HepG2 (cell line): ENCODE measurements around the gene RPS28. TPM values are rescaled to one million over a fixed set of nuclear protein-coding genes. Genes with fewer than 3 reads are reported as not detected.

Experiments used
- DNMT1 ChIP-seq: sonication (generic); formaldehyde crosslinking; IDR thresholded peaks from 2 replicates; pipeline ENCODE4 v1.5.1; 2020; ENCODE audit warnings: mild to moderate bottlenecking, missing genetic modification reagents
- EZH2 ChIP-seq: conservative IDR thresholded peaks from 2 replicates; pipeline ENCODE4 v1.6.1; 2012; ENCODE audit warnings: mild to moderate bottlenecking, low read depth, low read length, moderate library complexity
- NR2F2 ChIP-seq: IDR thresholded peaks from 2 replicates; pipeline ENCODE4 v1.6.1; 2012; ENCODE audit warnings: low read depth, inconsistent platforms, borderline replicate concordance
- SCMH1 ChIP-seq: sonication (generic); formaldehyde crosslinking; IDR thresholded peaks from 2 replicates; pipeline ENCODE4 v1.9.0; 2021; ENCODE audit warnings: missing genetic modification reagents, mild to moderate bottlenecking, borderline replicate concordance
- TCF7 ChIP-seq: sonication (generic); IDR thresholded peaks from 2 replicates; pipeline ENCODE4 v1.6.1; 2016; ENCODE audit warnings: antibody characterized with exemption, low read depth
- ZFP37 ChIP-seq: sonication (generic); formaldehyde crosslinking; IDR thresholded peaks from 2 replicates; pipeline ENCODE4 v1.4.0; 2020; ENCODE audit warnings: missing genetic modification reagents, borderline replicate concordance
- ZNF138 ChIP-seq: sonication (generic); formaldehyde crosslinking; IDR thresholded peaks from 2 replicates; pipeline ENCODE4 v1.5.0; 2020; ENCODE audit warnings: mild to moderate bottlenecking, low read depth, missing genetic modification reagents
- ZNF256 ChIP-seq: sonication (generic); formaldehyde crosslinking; conservative IDR thresholded peaks from 2 replicates; pipeline ENCODE4 v1.4.0; 2020; ENCODE audit warnings: missing genetic modification reagents
- ZNF589 ChIP-seq: sonication (generic); formaldehyde crosslinking; conservative IDR thresholded peaks from 2 replicates; pipeline ENCODE4 v1.8.0; 2022; ENCODE audit warnings: mild to moderate bottlenecking, moderate library complexity, missing genetic modification reagents
- polyA plus RNA-seq, 8 experiments: library from polyadenylated mRNA; depleted of rRNA in 3 of 8; stranded (reverse) in 7 of 8; unstranded in 1 of 8; fragments of >200 nt; fragmentation: Illumina TruSeq in 4 of 8; extraction: Trizol in 4 of 8; gene quantifications; 2 replicates each; pipeline versions ENCODE4 v1.2.1 to v1.2.3, GENCODE V29; 2011 to 2016; ENCODE audit warnings: low read depth in 4 of 8, missing spikeins in 1 of 8, mixed read lengths in 1 of 8; ENCODE audit not compliant: insufficient read depth in 1 of 8
- total RNA-seq, 5 experiments: library from RNA; depleted of rRNA; stranded (reverse); fragments of >200 nt; fragmentation: Illumina TruSeq; extraction: Trizol; gene quantifications; 2 replicates each; pipeline ENCODE4 v1.2.3, GENCODE V29; 2016; ENCODE audit warnings: low read depth in 1 of 5
- TF ChIP-seq, protein P1 (sequence below): IDR thresholded peaks from 2 replicates; pipeline ENCODE4 v1.4.0; 2020; ENCODE audit warnings: mild to moderate bottlenecking, missing genetic modification reagents
- TF ChIP-seq, protein P2 (sequence below): IDR thresholded peaks from 2 replicates; pipeline ENCODE4 v1.6.1; 2012; ENCODE audit warnings: inconsistent platforms
- TF ChIP-seq, protein P3 (sequence below): sonication (generic); formaldehyde crosslinking; conservative IDR thresholded peaks from 2 replicates; pipeline ENCODE4 v1.4.0; 2020; ENCODE audit warnings: missing genetic modification reagents
- TF ChIP-seq, protein P4 (sequence below): sonication (generic); formaldehyde crosslinking; IDR thresholded peaks from 2 replicates; pipeline ENCODE4 v1.8.0; 2022; ENCODE audit warnings: mild to moderate bottlenecking, missing genetic modification reagents; ENCODE audit not compliant: insufficient replicate concordance
- TF ChIP-seq, protein P5 (sequence below): sonication (generic); formaldehyde crosslinking; IDR thresholded peaks from 2 replicates; pipeline ENCODE4 v1.4.0; 2020; ENCODE audit warnings: missing genetic modification reagents

Gene RPS28
- total and polyA plus RNA-seq, 2 of the 13 experiments (the other 11 are each of a cell fraction or from before 2014, with no cell fraction given): 281 to 545 TPM

DNA sequence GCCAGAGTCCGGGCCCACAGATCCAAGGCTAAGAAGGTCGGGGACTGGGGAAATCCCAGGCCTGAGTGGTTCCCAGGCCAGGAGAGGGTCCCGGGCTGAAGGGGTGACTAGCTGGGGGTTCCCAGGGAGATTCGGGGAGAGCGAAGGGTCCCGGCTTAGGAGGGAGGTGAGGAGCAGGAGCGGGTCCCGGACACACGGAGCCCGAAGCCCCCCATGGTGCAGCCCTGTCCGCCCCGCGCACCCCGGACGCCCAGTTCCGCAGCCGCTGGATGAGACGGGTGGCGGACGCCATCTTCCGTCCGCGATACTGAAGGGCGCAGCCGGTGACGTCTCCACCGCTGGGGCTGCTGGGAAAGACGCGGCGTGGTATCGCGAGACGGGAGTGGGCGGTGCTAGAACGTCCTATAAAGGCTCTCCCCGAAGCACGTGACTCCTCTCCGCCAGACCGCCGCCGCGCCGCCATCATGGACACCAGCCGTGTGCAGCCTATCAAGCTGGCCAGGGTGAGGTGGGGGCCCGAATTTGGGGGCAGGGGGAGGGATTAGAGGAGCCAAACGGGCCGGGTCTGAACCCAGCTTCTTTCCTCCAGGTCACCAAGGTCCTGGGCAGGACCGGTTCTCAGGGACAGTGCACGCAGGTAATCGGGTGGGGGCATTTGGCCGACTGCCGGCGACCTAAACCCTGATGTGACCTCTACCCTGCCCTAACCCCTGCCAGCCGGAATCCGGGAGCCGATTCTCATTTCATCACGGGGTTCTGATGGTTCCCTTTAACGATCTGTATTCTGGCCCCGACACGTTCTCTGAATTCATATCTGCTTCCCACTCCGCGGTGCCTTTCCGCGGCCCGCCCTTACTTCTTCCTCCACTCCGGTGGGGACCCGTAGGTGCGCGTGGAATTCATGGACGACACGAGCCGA is at the start of gene RPS28, which contains the start of gene NDUFA7 (continued):
- TF ChIP-seq, protein P1, sequence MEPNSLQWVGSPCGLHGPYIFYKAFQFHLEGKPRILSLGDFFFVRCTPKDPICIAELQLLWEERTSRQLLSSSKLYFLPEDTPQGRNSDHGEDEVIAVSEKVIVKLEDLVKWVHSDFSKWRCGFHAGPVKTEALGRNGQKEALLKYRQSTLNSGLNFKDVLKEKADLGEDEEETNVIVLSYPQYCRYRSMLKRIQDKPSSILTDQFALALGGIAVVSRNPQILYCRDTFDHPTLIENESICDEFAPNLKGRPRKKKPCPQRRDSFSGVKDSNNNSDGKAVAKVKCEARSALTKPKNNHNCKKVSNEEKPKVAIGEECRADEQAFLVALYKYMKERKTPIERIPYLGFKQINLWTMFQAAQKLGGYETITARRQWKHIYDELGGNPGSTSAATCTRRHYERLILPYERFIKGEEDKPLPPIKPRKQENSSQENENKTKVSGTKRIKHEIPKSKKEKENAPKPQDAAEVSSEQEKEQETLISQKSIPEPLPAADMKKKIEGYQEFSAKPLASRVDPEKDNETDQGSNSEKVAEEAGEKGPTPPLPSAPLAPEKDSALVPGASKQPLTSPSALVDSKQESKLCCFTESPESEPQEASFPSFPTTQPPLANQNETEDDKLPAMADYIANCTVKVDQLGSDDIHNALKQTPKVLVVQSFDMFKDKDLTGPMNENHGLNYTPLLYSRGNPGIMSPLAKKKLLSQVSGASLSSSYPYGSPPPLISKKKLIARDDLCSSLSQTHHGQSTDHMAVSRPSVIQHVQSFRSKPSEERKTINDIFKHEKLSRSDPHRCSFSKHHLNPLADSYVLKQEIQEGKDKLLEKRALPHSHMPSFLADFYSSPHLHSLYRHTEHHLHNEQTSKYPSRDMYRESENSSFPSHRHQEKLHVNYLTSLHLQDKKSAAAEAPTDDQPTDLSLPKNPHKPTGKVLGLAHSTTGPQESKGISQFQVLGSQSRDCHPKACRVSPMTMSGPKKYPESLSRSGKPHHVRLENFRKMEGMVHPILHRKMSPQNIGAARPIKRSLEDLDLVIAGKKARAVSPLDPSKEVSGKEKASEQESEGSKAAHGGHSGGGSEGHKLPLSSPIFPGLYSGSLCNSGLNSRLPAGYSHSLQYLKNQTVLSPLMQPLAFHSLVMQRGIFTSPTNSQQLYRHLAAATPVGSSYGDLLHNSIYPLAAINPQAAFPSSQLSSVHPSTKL (CRISPR knock-in tag): no peak
- TF ChIP-seq ZNF138 (CRISPR knock-in tag) (peak; percentile 96), TCF7 (no peak), EZH2 (no peak), NR2F2 (no peak), ZFP37 (no peak), ZNF589 (0 out of 2 replicates have a peak, but pooled peaks have one; percentile 41), DNMT1 (CRISPR knock-in tag) (no peak), SCMH1 (CRISPR knock-in tag) (no peak), ZNF256 (CRISPR knock-in tag) (peak; percentile 90)
- TF ChIP-seq, protein P2, sequence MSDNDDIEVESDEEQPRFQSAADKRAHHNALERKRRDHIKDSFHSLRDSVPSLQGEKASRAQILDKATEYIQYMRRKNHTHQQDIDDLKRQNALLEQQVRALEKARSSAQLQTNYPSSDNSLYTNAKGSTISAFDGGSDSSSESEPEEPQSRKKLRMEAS: peak; percentile 74; the same call in 1 of the 2 replicates
- TF ChIP-seq, protein P3, sequence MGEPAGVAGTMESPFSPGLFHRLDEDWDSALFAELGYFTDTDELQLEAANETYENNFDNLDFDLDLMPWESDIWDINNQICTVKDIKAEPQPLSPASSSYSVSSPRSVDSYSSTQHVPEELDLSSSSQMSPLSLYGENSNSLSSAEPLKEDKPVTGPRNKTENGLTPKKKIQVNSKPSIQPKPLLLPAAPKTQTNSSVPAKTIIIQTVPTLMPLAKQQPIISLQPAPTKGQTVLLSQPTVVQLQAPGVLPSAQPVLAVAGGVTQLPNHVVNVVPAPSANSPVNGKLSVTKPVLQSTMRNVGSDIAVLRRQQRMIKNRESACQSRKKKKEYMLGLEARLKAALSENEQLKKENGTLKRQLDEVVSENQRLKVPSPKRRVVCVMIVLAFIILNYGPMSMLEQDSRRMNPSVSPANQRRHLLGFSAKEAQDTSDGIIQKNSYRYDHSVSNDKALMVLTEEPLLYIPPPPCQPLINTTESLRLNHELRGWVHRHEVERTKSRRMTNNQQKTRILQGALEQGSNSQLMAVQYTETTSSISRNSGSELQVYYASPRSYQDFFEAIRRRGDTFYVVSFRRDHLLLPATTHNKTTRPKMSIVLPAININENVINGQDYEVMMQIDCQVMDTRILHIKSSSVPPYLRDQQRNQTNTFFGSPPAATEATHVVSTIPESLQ (CRISPR knock-in tag): no peak
- TF ChIP-seq, protein P4, sequence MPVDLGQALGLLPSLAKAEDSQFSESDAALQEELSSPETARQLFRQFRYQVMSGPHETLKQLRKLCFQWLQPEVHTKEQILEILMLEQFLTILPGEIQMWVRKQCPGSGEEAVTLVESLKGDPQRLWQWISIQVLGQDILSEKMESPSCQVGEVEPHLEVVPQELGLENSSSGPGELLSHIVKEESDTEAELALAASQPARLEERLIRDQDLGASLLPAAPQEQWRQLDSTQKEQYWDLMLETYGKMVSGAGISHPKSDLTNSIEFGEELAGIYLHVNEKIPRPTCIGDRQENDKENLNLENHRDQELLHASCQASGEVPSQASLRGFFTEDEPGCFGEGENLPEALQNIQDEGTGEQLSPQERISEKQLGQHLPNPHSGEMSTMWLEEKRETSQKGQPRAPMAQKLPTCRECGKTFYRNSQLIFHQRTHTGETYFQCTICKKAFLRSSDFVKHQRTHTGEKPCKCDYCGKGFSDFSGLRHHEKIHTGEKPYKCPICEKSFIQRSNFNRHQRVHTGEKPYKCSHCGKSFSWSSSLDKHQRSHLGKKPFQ: no peak
- TF ChIP-seq, protein P5, sequence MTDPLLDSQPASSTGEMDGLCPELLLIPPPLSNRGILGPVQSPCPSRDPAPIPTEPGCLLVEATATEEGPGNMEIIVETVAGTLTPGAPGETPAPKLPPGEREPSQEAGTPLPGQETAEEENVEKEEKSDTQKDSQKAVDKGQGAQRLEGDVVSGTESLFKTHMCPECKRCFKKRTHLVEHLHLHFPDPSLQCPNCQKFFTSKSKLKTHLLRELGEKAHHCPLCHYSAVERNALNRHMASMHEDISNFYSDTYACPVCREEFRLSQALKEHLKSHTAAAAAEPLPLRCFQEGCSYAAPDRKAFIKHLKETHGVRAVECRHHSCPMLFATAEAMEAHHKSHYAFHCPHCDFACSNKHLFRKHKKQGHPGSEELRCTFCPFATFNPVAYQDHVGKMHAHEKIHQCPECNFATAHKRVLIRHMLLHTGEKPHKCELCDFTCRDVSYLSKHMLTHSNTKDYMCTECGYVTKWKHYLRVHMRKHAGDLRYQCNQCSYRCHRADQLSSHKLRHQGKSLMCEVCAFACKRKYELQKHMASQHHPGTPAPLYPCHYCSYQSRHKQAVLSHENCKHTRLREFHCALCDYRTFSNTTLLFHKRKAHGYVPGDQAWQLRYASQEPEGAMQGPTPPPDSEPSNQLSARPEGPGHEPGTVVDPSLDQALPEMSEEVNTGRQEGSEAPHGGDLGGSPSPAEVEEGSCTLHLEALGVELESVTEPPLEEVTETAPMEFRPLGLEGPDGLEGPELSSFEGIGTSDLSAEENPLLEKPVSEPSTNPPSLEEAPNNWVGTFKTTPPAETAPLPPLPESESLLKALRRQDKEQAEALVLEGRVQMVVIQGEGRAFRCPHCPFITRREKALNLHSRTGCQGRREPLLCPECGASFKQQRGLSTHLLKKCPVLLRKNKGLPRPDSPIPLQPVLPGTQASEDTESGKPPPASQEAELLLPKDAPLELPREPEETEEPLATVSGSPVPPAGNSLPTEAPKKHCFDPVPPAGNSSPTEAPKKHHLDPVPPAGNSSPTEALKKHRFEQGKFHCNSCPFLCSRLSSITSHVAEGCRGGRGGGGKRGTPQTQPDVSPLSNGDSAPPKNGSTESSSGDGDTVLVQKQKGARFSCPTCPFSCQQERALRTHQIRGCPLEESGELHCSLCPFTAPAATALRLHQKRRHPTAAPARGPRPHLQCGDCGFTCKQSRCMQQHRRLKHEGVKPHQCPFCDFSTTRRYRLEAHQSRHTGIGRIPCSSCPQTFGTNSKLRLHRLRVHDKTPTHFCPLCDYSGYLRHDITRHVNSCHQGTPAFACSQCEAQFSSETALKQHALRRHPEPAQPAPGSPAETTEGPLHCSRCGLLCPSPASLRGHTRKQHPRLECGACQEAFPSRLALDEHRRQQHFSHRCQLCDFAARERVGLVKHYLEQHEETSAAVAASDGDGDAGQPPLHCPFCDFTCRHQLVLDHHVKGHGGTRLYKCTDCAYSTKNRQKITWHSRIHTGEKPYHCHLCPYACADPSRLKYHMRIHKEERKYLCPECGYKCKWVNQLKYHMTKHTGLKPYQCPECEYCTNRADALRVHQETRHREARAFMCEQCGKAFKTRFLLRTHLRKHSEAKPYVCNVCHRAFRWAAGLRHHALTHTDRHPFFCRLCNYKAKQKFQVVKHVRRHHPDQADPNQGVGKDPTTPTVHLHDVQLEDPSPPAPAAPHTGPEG (CRISPR knock-in tag): peak; percentile 65
